Measurements from ENCODE around the gene AGBL1.
A peak's percentile ranks its signal among the peaks of the same experiment; 100 is the strongest.

AGBL1 gene

GRCh38 chr15:86714241-86714640 lies 634.6 kb downstream of the AGBL1 start:
- no peak for DNase-seq (ENCODE audit: low spot score)

GRCh38 chr15:86725628-86726027 lies 646.0 kb downstream of the AGBL1 start:
- DNase-seq (ENCODE audit: low spot score): no peak

- DNase-seq (ENCODE audit: low spot score): no peak
Measured at GRCh38 chr15:86735247-86736040, 655.8 kb downstream of the AGBL1 start.

GRCh38 chr15:86741917-86742316 lies 662.2 kb downstream of the AGBL1 start:
- DNase-seq (ENCODE audit: low spot score): no peak

- DNase-seq (ENCODE audit: low spot score): peak; percentile 57
Measured at GRCh38 chr15:86743283-86743903, 663.7 kb downstream of the AGBL1 start.

GRCh38 chr15:86744198-86744780 lies 664.6 kb downstream of the AGBL1 start:
- DNase-seq (ENCODE audit: low spot score): no peak

GRCh38 chr15:86751116-86751515 lies 671.4 kb downstream of the AGBL1 start:
- no peak for DNase-seq (ENCODE audit: low spot score)

GRCh38 chr15:86754846-86755245 lies 675.2 kb downstream of the AGBL1 start:
- DNase-seq (ENCODE audit: low spot score): no peak

- DNase-seq (ENCODE audit: low spot score): no peak
Measured at GRCh38 chr15:86756688-86757087, 677.0 kb downstream of the AGBL1 start.

GRCh38 chr15:86759800-86760523 lies 680.3 kb downstream of the AGBL1 start:
- DNase-seq (ENCODE audit: low spot score): no peak

GRCh38 chr15:86762874-86763273 lies 683.2 kb downstream of the AGBL1 start:
- no peak for DNase-seq (ENCODE audit: low spot score)

GRCh38 chr15:86764021-86764420 lies 684.4 kb downstream of the AGBL1 start:
- DNase-seq (ENCODE audit: low spot score): no peak

- no peak for DNase-seq (ENCODE audit: low spot score)
Measured at GRCh38 chr15:86765281-86765680, 685.6 kb downstream of the AGBL1 start.

GRCh38 chr15:86772369-86773059 lies 692.8 kb downstream of the AGBL1 start:
- no peak for DNase-seq (ENCODE audit: low spot score)

GRCh38 chr15:86773736-86774135 lies 694.1 kb downstream of the AGBL1 start:
- no peak for DNase-seq (ENCODE audit: low spot score)

GRCh38 chr15:86776145-86776544 lies 696.5 kb downstream of the AGBL1 start:
- DNase-seq (ENCODE audit: low spot score): no peak

GRCh38 chr15:86796521-86796920 lies 716.9 kb downstream of the AGBL1 start:
- no peak for DNase-seq (ENCODE audit: low spot score)

GRCh38 chr15:86797135-86797534 lies 717.5 kb downstream of the AGBL1 start:
- no peak for DNase-seq (ENCODE audit: low spot score)

GRCh38 chr15:86799226-86799625 lies 719.6 kb downstream of the AGBL1 start:
- no peak for DNase-seq (ENCODE audit: low spot score)

- no peak for DNase-seq (ENCODE audit: low spot score)
Measured at GRCh38 chr15:86802244-86802643, 722.6 kb downstream of the AGBL1 start.

GRCh38 chr15:86804406-86804805 lies 724.7 kb downstream of the AGBL1 start:
- no peak for DNase-seq (ENCODE audit: low spot score)

- DNase-seq (ENCODE audit: low spot score): no peak
Measured at GRCh38 chr15:86810329-86810728, 730.7 kb downstream of the AGBL1 start.

All from iPS-NIHi11 (cell line).